Caco-2 (cell line): ENCODE results near the gene NDUFA13. TPM values are rescaled to one million over a fixed set of nuclear protein-coding genes. Genes with fewer than 3 reads are reported as not detected.

Source experiments
- BruUV-seq: library from RNA; stranded (reverse); fragments of 400-500 nt; replicated peaks from 2 replicates; lab custom pipeline; 2021; lab: Mats Ljungman, UMichigan
- CTCF ChIA-PET: fragments of 300-600 bp; sonication (Branson Sonifier 250); formaldehyde crosslinking; loops from one replicate; lab custom pipeline; 2022; ENCODE audit warnings: antibody characterized with exemption; lab: Charles Lee
- POLR2A ChIA-PET: fragments of 300-600 bp; sonication (Branson Sonifier 250); formaldehyde crosslinking; loops from one replicate; lab custom pipeline; 2022; ENCODE audit warnings: antibody characterized with exemption; lab: Charles Lee
- DNase-seq, 2 experiments: peaks; one replicate each; pipeline versions ENCODE4 v3.0.0 to v3.0.0-alpha.2; 2020 to 2022
- H3K27me3 ChIP-seq: replicated peaks from 2 replicates; pipeline ENCODE4 v1.6.0; 2011; ENCODE audit warnings: low read length; ENCODE audit not compliant: control insufficient read depth, insufficient read depth
- H3K36me3 ChIP-seq: 2 replicates; pipeline ENCODE4 v1.5.1; 2011; ENCODE audit warnings: low read length; ENCODE audit not compliant: control insufficient read depth, insufficient read depth
- H3K4me1 ChIP-seq: fragments of 250-450 bp; sonication (Bioruptor Pico); 2 replicates; pipeline ENCODE4 v1.5.1; 2020; ENCODE audit warnings: mild to moderate bottlenecking
- H3K4me3 ChIP-seq: 2 replicates; pipeline ENCODE4 v1.5.1; 2011; ENCODE audit warnings: low read depth, mild to moderate bottlenecking, control low read depth, low read length
- H3K9me3 ChIP-seq: fragments of 250-450 bp; sonication (Bioruptor Pico); 2 replicates; pipeline ENCODE4 v1.5.1; 2020; ENCODE audit warnings: mild to moderate bottlenecking, moderate library complexity
- H3K27ac Mint-ChIP-seq: one replicate; pipeline ENCODE4 v1.8.0; 2022; ENCODE audit warnings: mixed read lengths; ENCODE audit not compliant: unreplicated experiment
- H3K27me3 Mint-ChIP-seq: one replicate; pipeline ENCODE4 v1.8.0; 2022; ENCODE audit warnings: mixed read lengths; ENCODE audit not compliant: insufficient read depth, unreplicated experiment
- H3K36me3 Mint-ChIP-seq: one replicate; pipeline ENCODE4 v1.8.0; 2022; ENCODE audit warnings: mild to moderate bottlenecking, mixed read lengths; ENCODE audit not compliant: insufficient read depth, unreplicated experiment
- H3K4me1 Mint-ChIP-seq: one replicate; pipeline ENCODE4 v1.8.0; 2022; ENCODE audit warnings: low read depth, mixed read lengths; ENCODE audit not compliant: unreplicated experiment
- H3K4me3 Mint-ChIP-seq: one replicate; pipeline ENCODE4 v1.8.0; 2022; ENCODE audit warnings: mild to moderate bottlenecking, moderate library complexity, mixed read lengths; ENCODE audit not compliant: unreplicated experiment
- H3K9me3 Mint-ChIP-seq: one replicate; pipeline ENCODE4 v1.8.0; 2022; ENCODE audit warnings: mixed read lengths; ENCODE audit not compliant: unreplicated experiment
- CTCF ChIP-seq, 2 experiments: fragments of 200-600 bp in 1 of 2; IDR thresholded peaks; 1 replicate in 1 of 2; 2 replicates in 1 of 2; pipeline versions ENCODE4 v1.5.1 to v1.8.0; 2011 to 2022; ENCODE audit warnings: antibody characterized with exemption in 1 of 2, control low read depth in 1 of 2, inconsistent platforms in 1 of 2, low read depth in 1 of 2, low read length in 1 of 2, mild to moderate bottlenecking in 1 of 2, moderate library complexity in 1 of 2; ENCODE audit not compliant: insufficient read depth in 1 of 2, severe bottlenecking in 1 of 2, unreplicated experiment in 1 of 2
- intact Hi-C: fragments of 100-400 bp; cut with micrococcal nuclease; formaldehyde crosslinking; loops from one replicate; pipeline ENCODE4 v1.10.0; 2022; ENCODE audit not compliant: unreplicated experiment
- total RNA-seq: library from RNA; stranded (reverse); gene quantifications from 2 replicates; pipeline ENCODE4 v1.2.3, GENCODE V29; 2022

NDUFA13 gene
- total RNA-seq, 1 experiment from 2014 or later = 355 TPM

GRCh38 chr19:19520989-19521388 lies 5.0 kb downstream of the NDUFA13 start:
- POLR2A ChIA-PET = no interaction called here
- no peak for DNase-seq
- H3K27ac Mint-ChIP-seq = no peak overlapping the region
- no peak for TF ChIP-seq CTCF (IDR thresholded peaks at IDR 0.05; ENCODE audit: insufficient read depth in 1 of 2, low read depth in 1 of 2, low read length in 1 of 2, severe bottlenecking in 1 of 2, unreplicated experiment in 1 of 2)
- peaks cover 40% of the 10 kb centered on the region for H3K36me3 Mint-ChIP-seq
- H3K4me1 ChIP-seq = no peaks in the 10 kb centered on the region
- H3K9me3 Mint-ChIP-seq = no peaks in the 10 kb centered on the region
- H3K36me3 ChIP-seq = no peaks in the 10 kb centered on the region
- intact Hi-C loops = no loop called here
- H3K4me3 ChIP-seq = no peak overlapping the region
- H3K27me3 Mint-ChIP-seq = no peaks in the 10 kb centered on the region
- BruUV-seq = no TSS peak
- no peaks in the 10 kb centered on the region for H3K4me1 Mint-ChIP-seq
- no peaks in the 10 kb centered on the region for H3K9me3 ChIP-seq
- H3K4me3 Mint-ChIP-seq = no peak overlapping the region
- CTCF ChIA-PET = no interaction called here
- H3K27me3 ChIP-seq = no peaks in the 10 kb centered on the region

- DNase-seq = no peak
- Histone ChIP-seq H3K4me3 (no peak overlapping the region), H3K4me1 (no peaks in the 10 kb centered on the region), H3K27me3 (no peaks in the 10 kb centered on the region), H3K9me3 (no peaks in the 10 kb centered on the region), H3K36me3 (no peaks in the 10 kb centered on the region)
- no peaks in the 10 kb centered on the region for H3K9me3 Mint-ChIP-seq
- no TSS peak for BruUV-seq
- H3K27me3 Mint-ChIP-seq = no peaks in the 10 kb centered on the region
- H3K36me3 Mint-ChIP-seq = peaks cover 48% of the 10 kb centered on the region
- H3K4me3 Mint-ChIP-seq = no peak overlapping the region
- H3K27ac Mint-ChIP-seq = no peak overlapping the region
- intact Hi-C loops = no loop called here
- no peaks in the 10 kb centered on the region for H3K4me1 Mint-ChIP-seq
- no peak for TF ChIP-seq CTCF (IDR thresholded peaks at IDR 0.05; ENCODE audit: insufficient read depth in 1 of 2, low read depth in 1 of 2, low read length in 1 of 2, severe bottlenecking in 1 of 2, unreplicated experiment in 1 of 2)
- CTCF ChIA-PET = no interaction called here
- POLR2A ChIA-PET = no interaction called here
Observed at GRCh38 chr19:19523177-19523576, 7.2 kb downstream of the NDUFA13 start.

- H3K4me1 ChIP-seq = no peaks in the 10 kb centered on the region
- H3K4me3 ChIP-seq = no peak overlapping the region
- CTCF ChIA-PET = no interaction called here
- POLR2A ChIA-PET = no interaction called here
- Mint-ChIP-seq H3K27me3 (no peaks in the 10 kb centered on the region), H3K9me3 (no peaks in the 10 kb centered on the region), H3K36me3 (peaks cover 47% of the 10 kb centered on the region), H3K4me3 (no peak overlapping the region), H3K27ac (no peak overlapping the region), H3K4me1 (no peaks in the 10 kb centered on the region)
- BruUV-seq = no TSS peak
- no peaks in the 10 kb centered on the region for H3K27me3 ChIP-seq
- intact Hi-C loops = no loop called here
- no peak for DNase-seq
- no peaks in the 10 kb centered on the region for H3K9me3 ChIP-seq
- no peaks in the 10 kb centered on the region for H3K36me3 ChIP-seq
- no peak for TF ChIP-seq CTCF (IDR thresholded peaks at IDR 0.05; ENCODE audit: insufficient read depth in 1 of 2, low read depth in 1 of 2, low read length in 1 of 2, severe bottlenecking in 1 of 2, unreplicated experiment in 1 of 2)
Observed at GRCh38 chr19:19524053-19524452, 8.0 kb downstream of the NDUFA13 start.
